ENCODE data around the gene SPDEF. TPM values are rescaled to one million over a fixed set of nuclear protein-coding genes. Genes with fewer than 3 reads are reported as not detected.

SPDEF gene
- total RNA-seq = 6.1 TPM

GRCh38 chr6:34556031-34556471, at the start of gene SPDEF:
Gene SPDEF, minus strand, starts transcription at chr6:34556329. Its CDS starts 11,874 bp downstream, at chr6:34544455.
- no peak for DNase-seq

DNA sequence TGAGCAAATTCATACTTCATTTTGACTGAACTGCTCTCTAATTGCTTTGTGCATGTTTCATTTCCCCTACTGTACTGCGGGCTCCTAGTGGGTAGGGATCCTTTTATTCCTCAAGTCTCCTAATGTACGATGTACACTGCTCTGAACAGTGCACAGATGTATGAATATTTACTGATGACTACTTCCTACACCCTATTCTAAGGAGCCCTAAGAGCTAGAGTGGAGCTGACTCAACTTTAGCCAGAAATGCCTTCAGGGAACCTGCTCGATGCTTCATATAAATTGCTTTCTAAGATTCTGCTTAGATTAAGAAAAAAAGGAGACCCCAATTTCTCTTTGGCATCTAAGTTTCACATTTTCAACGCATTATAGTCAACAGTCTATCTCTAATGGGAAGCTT, 47.6 kb upstream of the SPDEF start:
- no peak for DNase-seq

DNA sequence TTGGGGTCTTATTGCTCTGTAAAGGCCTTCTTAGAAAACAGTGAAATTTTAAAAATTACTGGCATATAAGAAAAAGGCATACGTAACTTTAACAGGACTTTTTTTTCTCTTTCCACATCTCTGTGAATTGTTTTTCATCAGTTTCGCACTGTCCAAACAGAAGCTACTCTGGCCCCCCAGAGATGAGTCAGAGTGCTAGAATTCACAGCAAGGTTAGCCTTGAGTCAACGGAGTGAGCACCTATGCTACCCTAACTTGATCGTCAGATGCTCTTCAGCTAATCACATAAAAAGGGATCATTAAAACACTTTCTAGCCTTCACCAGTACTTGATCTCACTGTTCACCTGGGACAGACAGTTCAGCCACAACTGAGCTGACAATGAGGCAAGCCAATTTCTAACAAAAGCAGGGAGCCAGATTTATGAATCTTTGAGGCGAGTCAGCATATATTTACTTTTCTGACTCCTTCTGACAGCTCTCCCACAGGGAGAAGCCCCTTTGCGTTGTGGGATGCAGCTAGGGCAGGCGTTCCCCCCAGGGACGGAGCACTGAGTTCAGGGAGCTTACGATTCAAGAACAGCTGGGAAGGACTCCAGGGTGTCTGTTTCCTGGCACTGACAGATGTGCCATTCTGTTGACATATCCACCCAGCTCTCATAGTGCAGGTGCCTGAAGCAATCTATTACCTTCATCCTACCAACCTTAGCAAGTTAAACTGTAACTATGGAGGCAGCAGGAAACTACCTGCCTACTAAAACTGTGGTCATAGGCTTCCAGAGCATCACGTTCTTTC, 46.4 kb upstream of the SPDEF start:
- DNase-seq = peak; percentile 22

DNA sequence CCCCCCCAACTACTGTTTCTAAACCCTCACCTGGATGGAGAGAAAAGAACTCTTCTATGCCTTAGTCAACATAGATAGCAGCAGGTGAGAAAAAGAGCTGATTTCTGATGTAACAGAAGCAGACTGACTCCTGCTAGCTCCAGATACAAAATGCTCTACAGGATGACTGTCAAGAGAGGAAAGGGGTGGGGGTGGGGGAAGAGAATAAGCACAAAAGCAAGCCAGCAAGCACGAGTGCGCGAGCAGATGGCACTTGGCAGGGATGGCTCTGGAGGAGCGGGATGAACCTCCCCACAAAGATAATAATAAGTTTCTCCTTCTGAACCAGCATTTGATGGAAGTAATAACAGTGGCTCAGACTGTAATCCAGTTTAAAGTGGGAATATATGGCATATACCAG, 45.6 kb upstream of the SPDEF start:
- peak; percentile 32 for DNase-seq

DNA sequence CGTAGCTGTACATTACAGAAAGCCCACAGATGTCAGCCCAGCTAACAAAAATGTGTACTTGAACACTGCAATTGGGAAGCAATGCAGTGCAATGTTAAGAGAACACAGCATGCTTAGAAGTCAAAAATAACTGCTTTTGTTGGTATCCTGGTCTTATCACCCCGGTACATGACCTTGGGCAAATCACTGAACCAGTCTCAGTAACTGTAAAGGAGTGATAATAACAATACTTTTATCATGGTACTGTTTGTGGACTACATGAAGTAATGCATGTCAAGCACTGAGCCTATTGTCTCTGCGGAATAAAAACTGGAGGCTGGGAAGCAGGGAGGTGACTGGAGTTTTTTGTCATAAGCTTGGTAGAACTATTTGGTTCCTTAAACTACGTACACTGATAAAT, 44.7 kb upstream of the SPDEF start:
- DNase-seq = no peak

DNA sequence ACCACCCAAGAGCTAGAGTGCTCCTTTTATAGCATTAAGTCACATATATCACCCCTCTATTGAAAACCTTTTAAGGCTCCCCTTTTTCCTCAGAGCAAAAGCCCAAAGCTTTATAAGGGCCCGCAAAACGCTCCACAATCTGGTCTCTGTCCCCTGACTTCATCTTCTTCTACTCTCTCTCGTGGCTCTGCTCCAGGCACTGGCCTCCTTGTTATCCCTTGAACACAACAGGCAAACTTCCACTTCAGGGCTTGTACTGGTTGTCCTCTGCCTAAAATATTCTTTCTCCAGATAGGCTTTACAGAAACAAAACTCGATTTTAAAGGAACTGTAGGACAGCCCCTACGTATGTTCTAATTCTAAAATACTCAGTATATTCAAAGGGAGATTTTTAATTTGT, 44.0 kb upstream of the SPDEF start:
- DNase-seq = no peak

GRCh38 chr6:34598712-34599111, 42.6 kb upstream of the SPDEF start:
- no peak for DNase-seq

- no peak for DNase-seq
Measured at GRCh38 chr6:34597605-34598353, 41.6 kb upstream of the SPDEF start.

GRCh38 chr6:34596798-34597197, 40.7 kb upstream of the SPDEF start:
- no peak for DNase-seq

- DNase-seq = no peak
Measured at GRCh38 chr6:34595332-34596184, 39.4 kb upstream of the SPDEF start.

DNA sequence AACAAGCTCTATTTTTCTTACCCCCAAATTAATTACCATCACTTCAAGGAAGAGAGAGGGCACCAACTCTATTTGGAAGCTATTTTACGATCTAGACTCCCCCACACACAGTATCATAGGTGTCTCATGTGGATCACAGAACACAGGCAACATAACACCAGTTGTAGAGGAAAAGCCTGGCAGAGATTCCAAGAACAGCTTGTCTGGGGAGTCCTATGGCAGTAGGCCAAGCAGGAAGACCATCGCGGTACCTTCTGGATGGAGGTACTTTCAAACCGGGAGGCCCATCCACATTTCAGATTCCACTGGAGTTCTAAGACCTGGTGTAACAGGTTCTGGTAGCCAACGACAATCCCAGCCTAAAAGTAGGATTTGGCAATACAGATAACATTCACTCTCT, 37.6 kb upstream of the SPDEF start:
- DNase-seq = no peak

DNA sequence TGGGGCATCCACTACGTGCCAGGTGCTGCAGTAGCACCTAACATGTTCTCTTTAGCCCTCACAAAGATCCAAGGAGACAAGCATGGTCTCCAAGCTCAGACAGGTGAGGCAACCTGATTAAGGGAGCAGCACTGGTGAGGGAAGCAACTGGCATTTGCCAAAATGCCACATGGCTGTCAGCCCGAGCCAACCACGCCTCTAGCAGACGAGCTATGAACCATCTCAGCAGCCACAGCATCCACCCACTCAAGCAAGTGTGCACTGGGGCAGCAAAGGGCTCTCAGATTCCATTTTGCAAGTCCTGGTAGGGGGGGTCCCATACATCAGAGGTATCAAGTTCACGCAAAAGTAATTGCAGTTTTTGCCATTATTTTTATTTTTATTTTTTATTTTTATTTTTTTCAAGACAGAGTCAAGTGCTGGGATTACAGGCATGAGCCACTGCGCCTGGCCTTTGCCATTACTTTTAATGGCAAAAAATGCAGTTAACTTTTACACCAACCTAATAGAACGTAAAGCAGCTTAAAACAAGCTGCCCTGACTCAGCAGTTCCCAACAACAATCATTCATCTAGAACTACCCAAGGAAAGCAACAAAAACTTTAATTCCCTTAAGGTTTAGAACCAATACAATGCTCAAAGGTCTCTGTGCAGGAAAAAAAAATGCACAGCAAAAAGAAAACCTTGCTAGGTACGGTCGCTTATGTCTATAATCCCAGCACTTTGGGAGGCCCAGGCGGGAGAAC, 36.3 kb upstream of the SPDEF start:
- no peak for DNase-seq

DNA sequence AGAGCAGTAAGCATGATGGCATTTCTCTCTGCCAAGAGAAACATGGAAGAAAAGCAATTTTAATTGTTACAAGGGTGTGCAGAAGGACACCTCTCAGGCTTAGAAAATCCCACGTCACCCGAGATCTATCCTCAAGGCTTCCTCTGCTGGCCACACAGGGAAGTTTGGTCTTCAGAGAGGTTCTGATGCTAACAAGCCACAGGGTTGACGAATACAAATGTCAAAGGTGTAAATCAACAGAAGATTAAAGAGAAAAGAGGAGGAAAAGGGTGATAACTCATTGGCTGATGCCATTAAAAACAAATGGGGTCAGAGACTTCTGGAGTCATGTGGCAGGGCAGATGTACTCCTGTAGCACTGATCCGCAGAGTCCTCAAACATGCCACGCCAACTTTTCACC, 33.6 kb upstream of the SPDEF start:
- no peak for DNase-seq

DNA sequence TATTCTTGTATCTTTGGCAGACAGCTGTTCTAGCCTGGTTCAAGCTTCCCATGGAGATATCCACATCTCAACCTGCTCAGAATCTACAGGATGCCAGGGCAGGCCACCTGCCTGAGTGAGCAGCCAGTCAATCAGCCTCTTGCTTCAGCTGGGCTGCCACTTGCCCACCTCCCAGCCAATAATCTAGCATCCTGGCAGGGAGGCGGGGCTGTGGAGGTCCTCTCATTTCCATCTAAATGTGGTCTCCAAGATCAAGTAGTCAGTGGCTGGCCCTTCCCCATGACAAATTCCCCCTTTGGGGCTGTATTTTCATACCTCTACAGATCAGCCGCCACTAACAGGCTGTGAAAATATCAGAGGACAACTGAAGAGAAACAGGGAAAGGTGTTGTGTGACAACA, 33.0 kb upstream of the SPDEF start:
- DNase-seq = no peak

DNA sequence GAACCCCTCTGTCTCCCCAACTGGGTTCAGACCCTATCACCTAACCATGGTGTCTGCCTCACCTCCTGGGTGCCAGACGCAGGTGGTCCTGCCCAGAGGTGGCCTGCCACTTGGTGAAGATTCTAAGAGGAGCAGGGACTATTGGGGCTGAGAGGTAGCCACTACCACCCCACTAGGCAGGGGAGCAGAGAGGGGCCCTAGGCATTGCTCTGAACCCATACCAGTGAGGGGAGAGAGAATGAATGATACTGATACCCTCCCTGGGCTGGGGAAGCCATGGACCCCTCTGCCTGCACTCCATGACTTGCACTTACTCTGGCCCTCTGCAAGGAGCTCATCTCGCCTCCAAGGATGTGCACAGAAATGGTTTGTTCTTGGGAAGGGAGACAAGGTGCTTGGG, 31.7 kb upstream of the SPDEF start:
- DNase-seq = no peak

- DNase-seq = no peak
Measured at GRCh38 chr6:34587325-34587724, 31.2 kb upstream of the SPDEF start.

GRCh38 chr6:34586327-34587040, 30.4 kb upstream of the SPDEF start:
- DNase-seq = no peak

DNA sequence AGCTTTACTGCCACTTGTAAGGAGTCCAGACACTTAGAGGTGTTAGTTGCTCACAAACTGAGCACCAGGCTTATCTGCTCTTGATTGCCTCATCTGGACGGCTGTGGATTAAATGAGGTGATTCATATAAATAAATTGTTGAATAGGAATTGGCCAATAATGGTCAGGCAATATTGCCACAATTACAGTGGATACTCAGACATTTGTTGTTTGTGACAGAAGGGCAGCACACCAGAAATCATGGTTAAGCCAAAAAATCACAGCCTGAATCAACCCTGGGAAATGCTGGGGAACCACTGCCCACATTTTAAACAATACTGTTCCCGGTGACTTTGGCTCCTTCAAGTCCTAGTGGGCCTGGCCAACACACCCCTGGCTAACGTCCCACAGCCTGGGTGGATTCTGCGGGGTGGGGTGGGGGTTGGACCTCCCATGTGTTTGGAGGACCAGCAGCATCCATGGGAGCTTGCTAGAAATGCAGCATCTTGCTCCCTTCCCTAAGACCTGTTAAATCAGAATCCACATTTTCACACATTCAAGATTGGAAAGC, 29.5 kb upstream of the SPDEF start:
- no peak for DNase-seq

DNA sequence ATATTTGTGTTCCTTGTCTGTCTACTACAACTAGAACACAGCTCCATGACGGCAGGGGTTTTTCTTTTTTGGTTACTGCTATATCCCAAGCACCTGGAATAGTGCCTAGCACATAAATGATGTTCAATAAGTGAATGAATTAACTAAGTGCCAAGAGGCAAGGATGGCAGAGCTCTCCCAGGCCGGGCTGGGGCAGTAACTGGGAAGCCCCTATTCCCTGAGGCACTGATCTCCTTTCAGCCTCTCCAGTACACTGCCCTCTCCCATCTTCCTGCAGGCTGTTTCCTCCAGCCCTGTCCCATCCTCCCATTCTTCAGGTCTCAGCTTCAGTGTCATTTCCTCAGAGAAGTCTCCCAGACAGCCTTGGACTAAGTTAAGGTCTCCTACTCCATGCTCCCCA, 29.0 kb upstream of the SPDEF start:
- no peak for DNase-seq

DNA sequence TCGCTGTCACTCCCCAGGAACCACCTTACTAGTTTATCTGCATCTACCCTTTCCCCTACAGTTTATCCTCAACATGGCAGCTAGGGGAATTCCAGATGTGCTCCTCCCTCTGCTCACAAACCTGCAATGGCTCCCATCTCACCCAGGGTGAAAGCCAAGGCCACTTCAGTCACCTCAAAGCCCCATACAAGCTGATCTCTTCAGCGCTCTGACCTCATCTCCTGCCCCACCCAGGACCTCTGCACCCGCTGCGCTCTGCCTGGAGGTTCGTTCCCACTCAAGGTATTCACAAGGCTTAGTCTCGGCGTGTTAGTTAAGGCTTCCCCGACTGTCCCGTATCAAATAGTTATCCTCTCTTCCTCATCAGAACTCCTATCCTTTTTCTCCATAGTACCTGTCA, 28.6 kb upstream of the SPDEF start:
- DNase-seq = no peak

Data from tongue (tissue), 2 donors.